ENCODE measurements around the gene SULF2.

DNA sequence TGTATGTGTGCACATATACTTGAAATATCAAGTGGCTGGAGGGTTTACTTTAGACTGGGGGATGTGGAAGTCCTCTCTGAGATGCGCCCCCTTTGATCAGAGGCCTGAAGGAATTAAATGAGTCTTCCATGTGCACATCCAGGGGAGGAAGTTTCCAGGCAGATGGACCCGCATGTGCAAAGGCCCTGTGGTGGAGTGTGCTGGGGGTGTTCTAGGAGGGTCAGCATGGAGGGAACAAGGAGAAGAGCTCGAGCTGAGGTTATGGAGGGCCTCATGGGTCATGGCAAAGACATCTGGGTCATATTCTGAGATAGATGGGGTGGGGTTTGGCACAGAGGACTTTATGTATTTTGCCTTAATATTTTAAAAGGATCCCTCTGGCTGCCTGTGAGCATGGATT lies 17.7 kb upstream of the SULF2 start:
- no peak for TF ChIP-seq ELK1 (IDR thresholded peaks at IDR 0.05; ENCODE audit: borderline replicate concordance, low read depth, low read length)
- TF ChIP-seq, protein P1, sequence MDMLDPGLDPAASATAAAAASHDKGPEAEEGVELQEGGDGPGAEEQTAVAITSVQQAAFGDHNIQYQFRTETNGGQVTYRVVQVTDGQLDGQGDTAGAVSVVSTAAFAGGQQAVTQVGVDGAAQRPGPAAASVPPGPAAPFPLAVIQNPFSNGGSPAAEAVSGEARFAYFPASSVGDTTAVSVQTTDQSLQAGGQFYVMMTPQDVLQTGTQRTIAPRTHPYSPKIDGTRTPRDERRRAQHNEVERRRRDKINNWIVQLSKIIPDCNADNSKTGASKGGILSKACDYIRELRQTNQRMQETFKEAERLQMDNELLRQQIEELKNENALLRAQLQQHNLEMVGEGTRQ (IDR thresholded peaks at IDR 0.05; ENCODE audit: low read depth, low read length) = no peak
- no peak for TF ChIP-seq MAFK (IDR thresholded peaks at IDR 0.05; ENCODE audit: low read depth, low read length)
- TF ChIP-seq, protein P2, sequence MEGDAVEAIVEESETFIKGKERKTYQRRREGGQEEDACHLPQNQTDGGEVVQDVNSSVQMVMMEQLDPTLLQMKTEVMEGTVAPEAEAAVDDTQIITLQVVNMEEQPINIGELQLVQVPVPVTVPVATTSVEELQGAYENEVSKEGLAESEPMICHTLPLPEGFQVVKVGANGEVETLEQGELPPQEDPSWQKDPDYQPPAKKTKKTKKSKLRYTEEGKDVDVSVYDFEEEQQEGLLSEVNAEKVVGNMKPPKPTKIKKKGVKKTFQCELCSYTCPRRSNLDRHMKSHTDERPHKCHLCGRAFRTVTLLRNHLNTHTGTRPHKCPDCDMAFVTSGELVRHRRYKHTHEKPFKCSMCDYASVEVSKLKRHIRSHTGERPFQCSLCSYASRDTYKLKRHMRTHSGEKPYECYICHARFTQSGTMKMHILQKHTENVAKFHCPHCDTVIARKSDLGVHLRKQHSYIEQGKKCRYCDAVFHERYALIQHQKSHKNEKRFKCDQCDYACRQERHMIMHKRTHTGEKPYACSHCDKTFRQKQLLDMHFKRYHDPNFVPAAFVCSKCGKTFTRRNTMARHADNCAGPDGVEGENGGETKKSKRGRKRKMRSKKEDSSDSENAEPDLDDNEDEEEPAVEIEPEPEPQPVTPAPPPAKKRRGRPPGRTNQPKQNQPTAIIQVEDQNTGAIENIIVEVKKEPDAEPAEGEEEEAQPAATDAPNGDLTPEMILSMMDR (conservative IDR thresholded peaks at IDR 0.05; ENCODE audit: low read depth, low read length) = no peak
- no peak for TF ChIP-seq RAD21 (IDR thresholded peaks at IDR 0.05; ENCODE audit: low read length)
- no peak for TF ChIP-seq POLR2A (IDR thresholded peaks at IDR 0.05; ENCODE audit: low read depth, low read length)

All from IMR-90 (cell line).